BJ (cell line): ENCODE data around the gene GPR37L1. TPM values are rescaled to one million over a fixed set of nuclear protein-coding genes. Genes with fewer than 3 reads are reported as not detected.

Source experiments
- CTCF ChIA-PET: fragments of 350-600 bp; formaldehyde crosslinking; extraction: SDS; loops from one replicate; lab custom pipeline; 2021; ENCODE audit warnings: antibody characterized with exemption, inconsistent platforms; lab: Yijun Ruan, JAX
- POLR2A ChIA-PET: fragments of 300-600 bp; sonication (Branson Sonifier 250); formaldehyde crosslinking; extraction: SDS; loops from one replicate; lab custom pipeline; 2021; ENCODE audit warnings: antibody characterized with exemption; lab: Charles Lee
- DNase-seq: peaks from one replicate; pipeline ENCODE4 v3.0.0-alpha.2; 2011; ENCODE audit warnings: low read depth
- H3K27me3 ChIP-seq: 2 replicates; pipeline ENCODE4 v1.6.0; 2011; ENCODE audit warnings: low read length; ENCODE audit not compliant: control insufficient read depth, insufficient read depth
- H3K36me3 ChIP-seq: 2 replicates; pipeline ENCODE4 v1.5.1; 2011; ENCODE audit warnings: low read length; ENCODE audit not compliant: control insufficient read depth, insufficient read depth
- H3K4me3 ChIP-seq: 2 replicates; pipeline ENCODE4 v1.5.1; 2011; ENCODE audit warnings: low read depth, mild to moderate bottlenecking, control low read depth, low read length
- CTCF ChIP-seq: IDR thresholded peaks from 2 replicates; pipeline ENCODE4 v1.5.1; 2011; ENCODE audit warnings: low read depth, mild to moderate bottlenecking, control low read depth, inconsistent platforms, low read length, moderate library complexity; ENCODE audit not compliant: insufficient read depth
- polyA plus RNA-seq: library from polyadenylated mRNA; depleted of rRNA; stranded (reverse); fragments of >200 nt; gene quantifications from 2 replicates; pipeline ENCODE4 v1.2.3, GENCODE V29; 2011

GPR37L1 gene
- polyA plus RNA-seq, 1 experiment: not detected

GRCh38 chr1:202125611-202126010 is 2.9 kb downstream of the GPR37L1 start:
- DNase-seq: no peak

GRCh38 chr1:202126426-202126825 is 3.7 kb downstream of the GPR37L1 start:
- no peak for DNase-seq
- Histone ChIP-seq H3K27me3 (peaks cover 7% of the 10 kb centered on the region), H3K4me3 (no peak overlapping the region), H3K36me3 (no peaks in the 10 kb centered on the region)
- POLR2A ChIA-PET: no interaction called here
- CTCF ChIA-PET: interaction anchor here (1.5 to 27.8 kb wide), 2 partner anchors 9 to 119 kb away, joined by 4 to 642 read pairs; partner anchors contain the start of gene ELF3
- TF ChIP-seq CTCF: no peak

More at GRCh38 chr1:202125611-202126010, 2.9 kb downstream of the GPR37L1 start:
- ChIA-PET CTCF (interaction anchor here (5.2 to 27.8 kb wide), 2 partner anchors 9 to 118 kb away, joined by 70 to 642 read pairs; partner anchors contain the start of gene ELF3), POLR2A (interaction anchor here (0.7 kb wide), 1 partner anchor 515 kb away, joined by 10 read pairs; no protein-coding TSS in a partner anchor)
- Histone ChIP-seq H3K36me3 (no peaks in the 10 kb centered on the region), H3K27me3 (peaks cover 7% of the 10 kb centered on the region), H3K4me3 (no peak overlapping the region)
- TF ChIP-seq CTCF: no peak

- Histone ChIP-seq H3K4me3 (no peak overlapping the region), H3K27me3 (peaks cover 7% of the 10 kb centered on the region), H3K36me3 (no peaks in the 10 kb centered on the region)
- no peak for DNase-seq
- no peak for TF ChIP-seq CTCF
- ChIA-PET CTCF (interaction anchor here (1.5 to 27.8 kb wide), 3 partner anchors 8 to 119 kb away, joined by 4 to 642 read pairs (median 34); partner anchors contain the start of gene ELF3), POLR2A (no interaction called here)
These were observed 4.3 kb downstream of the GPR37L1 start for GRCh38 chr1:202127061-202127460.

- no peak overlapping the region for H3K4me3 ChIP-seq
- ChIA-PET POLR2A (no interaction called here), CTCF (interaction anchor here (1.5 to 27.8 kb wide), 3 partner anchors 8 to 120 kb away, joined by 4 to 642 read pairs (median 34); partner anchors contain the start of gene ELF3)
- H3K36me3 ChIP-seq: peaks cover 5% of the 10 kb centered on the region
- DNase-seq: no peak
- TF ChIP-seq CTCF: no peak
- peaks cover 7% of the 10 kb centered on the region for H3K27me3 ChIP-seq
These were observed 5.3 kb downstream of the GPR37L1 start for GRCh38 chr1:202127836-202128622.
